ENCODE data around the gene CIC.

DNA sequence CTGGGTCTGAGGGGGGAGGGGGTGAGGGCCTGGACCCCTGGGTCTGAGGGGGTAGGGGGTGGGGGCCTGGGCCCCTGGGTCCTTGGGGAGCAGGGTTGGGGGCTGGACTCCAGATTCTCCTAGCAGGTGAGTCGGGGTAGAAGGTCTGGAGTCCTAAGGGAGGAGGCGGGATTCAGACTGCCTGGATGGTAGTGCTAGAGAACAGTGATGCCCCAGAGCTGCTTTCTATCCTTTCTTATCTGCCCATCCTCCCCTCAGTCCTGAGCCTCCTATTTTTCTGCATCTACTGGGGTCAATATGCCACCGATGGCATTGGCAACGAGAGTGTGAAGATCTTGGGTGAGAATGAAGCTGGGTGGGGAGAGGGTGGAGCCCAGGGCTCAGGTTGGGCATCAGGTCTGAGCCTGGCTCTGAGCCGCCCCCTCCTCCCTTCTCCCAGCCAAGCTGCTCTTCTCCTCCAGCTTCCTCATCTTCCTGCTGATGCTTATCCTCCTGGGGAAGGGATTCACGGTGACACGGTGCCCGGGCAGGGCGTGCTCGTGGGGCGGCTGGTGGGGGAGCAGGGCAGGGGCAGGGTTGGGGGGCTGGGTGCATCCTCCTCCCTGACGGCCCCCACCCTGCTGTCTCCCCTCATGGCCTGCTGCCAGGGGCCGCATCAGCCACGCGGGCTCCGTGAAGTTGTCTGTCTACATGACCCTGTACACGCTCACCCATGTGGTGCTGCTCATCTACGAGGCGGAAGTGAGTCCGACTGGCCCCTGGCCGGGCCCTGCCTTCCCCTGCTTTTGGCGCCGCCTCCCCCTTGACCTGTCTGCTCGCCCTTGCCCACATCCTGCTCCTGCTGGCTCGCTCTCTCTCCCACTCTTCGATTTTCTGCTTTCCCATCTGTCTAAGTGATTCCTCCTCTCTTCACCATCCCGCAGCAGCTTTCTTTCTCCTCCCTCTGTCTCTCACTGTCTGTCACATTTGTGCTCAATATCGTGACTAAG is 47.5 kb downstream of the CIC start:
- TF ChIP-seq MAX (IDR thresholded peaks at IDR 0.05; ENCODE audit: low read depth, low read length) = no peak
- TF ChIP-seq CREB1 (IDR thresholded peaks at IDR 0.05; ENCODE audit: low read depth) = no peak
- TF ChIP-seq NFYB (IDR thresholded peaks at IDR 0.05; ENCODE audit: insufficient read depth, low read depth, low read length) = no peak
- TF ChIP-seq CTCF (IDR thresholded peaks at IDR 0.05 in 2 of 3, conservative IDR thresholded peaks at IDR 0.05 in 1 of 3; ENCODE audit: control insufficient read depth in 2 of 3, extremely low read depth in 1 of 3, insufficient read depth in 1 of 3, low read depth in 3 of 3, low read length in 3 of 3) = no peak
- TF ChIP-seq STAT1 (conservative IDR thresholded peaks at IDR 0.05) = no peak
- peak; percentile 73 for TF ChIP-seq POLR2A (IDR thresholded peaks at IDR 0.05; ENCODE audit: low read depth, low read length)
- TF ChIP-seq, protein P1, sequence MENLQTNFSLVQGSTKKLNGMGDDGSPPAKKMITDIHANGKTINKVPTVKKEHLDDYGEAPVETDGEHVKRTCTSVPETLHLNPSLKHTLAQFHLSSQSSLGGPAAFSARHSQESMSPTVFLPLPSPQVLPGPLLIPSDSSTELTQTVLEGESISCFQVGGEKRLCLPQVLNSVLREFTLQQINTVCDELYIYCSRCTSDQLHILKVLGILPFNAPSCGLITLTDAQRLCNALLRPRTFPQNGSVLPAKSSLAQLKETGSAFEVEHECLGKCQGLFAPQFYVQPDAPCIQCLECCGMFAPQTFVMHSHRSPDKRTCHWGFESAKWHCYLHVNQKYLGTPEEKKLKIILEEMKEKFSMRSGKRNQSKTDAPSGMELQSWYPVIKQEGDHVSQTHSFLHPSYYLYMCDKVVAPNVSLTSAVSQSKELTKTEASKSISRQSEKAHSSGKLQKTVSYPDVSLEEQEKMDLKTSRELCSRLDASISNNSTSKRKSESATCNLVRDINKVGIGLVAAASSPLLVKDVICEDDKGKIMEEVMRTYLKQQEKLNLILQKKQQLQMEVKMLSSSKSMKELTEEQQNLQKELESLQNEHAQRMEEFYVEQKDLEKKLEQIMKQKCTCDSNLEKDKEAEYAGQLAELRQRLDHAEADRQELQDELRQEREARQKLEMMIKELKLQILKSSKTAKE (IDR thresholded peaks at IDR 0.05; ENCODE audit: low read depth, poor library complexity, severe bottlenecking) = no peak
- TF ChIP-seq EZH2 (IDR thresholded peaks at IDR 0.05; ENCODE audit: borderline replicate concordance, control insufficient read depth, low read depth, low read length) = no peak
- TF ChIP-seq RBBP5 (conservative IDR thresholded peaks at IDR 0.05) = no peak
- no peak for TF ChIP-seq KAT2A (conservative IDR thresholded peaks at IDR 0.05; ENCODE audit: control insufficient read depth, low read depth, low read length)
- no peak for TF ChIP-seq SMC3 (IDR thresholded peaks at IDR 0.05; ENCODE audit: borderline replicate concordance, low read length)
- 0 out of 2 replicates have a peak, but pooled peaks have one; percentile 40 for TF ChIP-seq TAF1 (IDR thresholded peaks at IDR 0.05; ENCODE audit: borderline replicate concordance, low read depth, low read length)
- no peak for TF ChIP-seq SUZ12 (IDR thresholded peaks at IDR 0.05; ENCODE audit: unreplicated experiment)

All from GM12878 (cell line).